ENCODE data around the gene ATF6.
"Not testable (repeated sequence)": the region's sequence is repeated elsewhere in the genome, so short reads cannot be mapped to it uniquely, and the experiment has no call there.

The ATF6 gene

GRCh38 chr1:161766102-161766981 lies at the start of gene ATF6:
TSS of gene ATF6 (plus strand) at chr1:161766320. CDS start at chr1:161766361, 41 bp downstream.
- DNase-seq (ENCODE audit: low read depth in 2 of 2) = peak; percentile 63 to 73

- no peak for DNase-seq (ENCODE audit: low read depth in 2 of 2)
Observed at GRCh38 chr1:161718559-161719324, 47.4 kb upstream of the ATF6 start.

- no peak for DNase-seq (ENCODE audit: low read depth in 2 of 2)
Observed at GRCh38 chr1:161719325-161719611, 46.9 kb upstream of the ATF6 start.

- no peak for DNase-seq (ENCODE audit: low read depth in 2 of 2)
Observed at GRCh38 chr1:161720422-161720821, 45.7 kb upstream of the ATF6 start.

- DNase-seq (ENCODE audit: low read depth in 2 of 2) = no peak
Observed at GRCh38 chr1:161720956-161721737, 45.0 kb upstream of the ATF6 start, which contains the start of gene FCRLB. TSS of gene FCRLB (plus strand) at chr1:161721544. CDS start at chr1:161722673, 1,129 bp downstream.

GRCh38 chr1:161721738-161722343 lies 44.3 kb upstream of the ATF6 start:
- DNase-seq (ENCODE audit: low read depth in 2 of 2) = no peak

- no peak for DNase-seq (ENCODE audit: low read depth in 2 of 2)
Observed at GRCh38 chr1:161722406-161722805, 43.7 kb upstream of the ATF6 start.

- no peak for DNase-seq (ENCODE audit: low read depth in 2 of 2)
Observed at GRCh38 chr1:161723459-161724141, 42.5 kb upstream of the ATF6 start.

GRCh38 chr1:161725258-161725907 lies 40.7 kb upstream of the ATF6 start:
- not testable (repeated sequence) for DNase-seq (ENCODE audit: low read depth in 2 of 2)

- DNase-seq (ENCODE audit: low read depth in 2 of 2) = peak in 1 of 2 donors; percentile 10
Observed at GRCh38 chr1:161725908-161726472, 40.1 kb upstream of the ATF6 start.

GRCh38 chr1:161726473-161727255 lies 39.5 kb upstream of the ATF6 start:
- peak; percentile 61 to 62 for DNase-seq (ENCODE audit: low read depth in 2 of 2)

- DNase-seq (ENCODE audit: low read depth in 2 of 2) = peak in 1 of 2 donors; percentile 18
Observed at GRCh38 chr1:161727256-161727924, 38.7 kb upstream of the ATF6 start.

GRCh38 chr1:161728376-161729226 lies 37.5 kb upstream of the ATF6 start:
- DNase-seq (ENCODE audit: low read depth in 2 of 2) = no peak

- peak in 1 of 2 donors; percentile 18 for DNase-seq (ENCODE audit: low read depth in 2 of 2)
Observed at GRCh38 chr1:161730050-161730564, 36.0 kb upstream of the ATF6 start.

- no peak for DNase-seq (ENCODE audit: low read depth in 2 of 2)
Observed at GRCh38 chr1:161731241-161731640, 34.9 kb upstream of the ATF6 start.

- no peak for DNase-seq (ENCODE audit: low read depth in 2 of 2)
Observed at GRCh38 chr1:161731981-161732718, 34.0 kb upstream of the ATF6 start.

GRCh38 chr1:161733526-161733925 lies 32.6 kb upstream of the ATF6 start:
- DNase-seq (ENCODE audit: low read depth in 2 of 2) = no peak

Data from stimulated activated CD4-positive, alpha-beta T cell treated with anti-CD3 and anti-CD28 coated beads, Interleukin-1b, Interleukin-23, amount 100 ng/mL, for 4 hours (primary cell).